ENCODE measurements around the gene LAMA5. TPM values are rescaled to one million over a fixed set of nuclear protein-coding genes. Genes with fewer than 3 reads are reported as not detected.

LAMA5 gene
- total RNA-seq, 2 donors from 2014 or later: 170 to 272 TPM

- TF ChIP-seq CTCF (IDR thresholded peaks at IDR 0.05): no peak
- TF ChIP-seq POLR2AphosphoS5 (IDR thresholded peaks at IDR 0.05): no peak
- no peak for TF ChIP-seq POLR2A (IDR thresholded peaks at IDR 0.05)
- no peak overlapping the region for H3K4me3 ChIP-seq
- no peak for DNase-seq (ENCODE audit: low spot score)
- H3K27ac ChIP-seq: no peak overlapping the region
- H3K4me1 ChIP-seq (replicated peaks): no peaks in the 10 kb centered on the region
- H3K36me3 ChIP-seq: peaks cover 0 to 15% of the 10 kb centered on the region in 2 donors
- intact Hi-C loops (cut with DNase I): no loop called here
- 89% methylated on average over 33 of the region's 33 CpGs for WGBS
- no peaks in the 10 kb centered on the region for H3K27me3 ChIP-seq (replicated peaks; ENCODE audit: insufficient read depth)
- H3K9me3 ChIP-seq: no peaks in the 10 kb centered on the region
These were observed 39.2 kb downstream of the LAMA5 start for GRCh38 chr20:62327726-62328495.

- TF ChIP-seq POLR2AphosphoS5 (IDR thresholded peaks at IDR 0.05): no peak
- no peak for TF ChIP-seq POLR2A (IDR thresholded peaks at IDR 0.05)
- no peak for TF ChIP-seq CTCF (IDR thresholded peaks at IDR 0.05)
- DNase-seq (ENCODE audit: low spot score): no peak
- WGBS: 85% methylated on average over 29 of the region's 30 CpGs
- intact Hi-C loops (cut with DNase I): no loop called here
- Histone ChIP-seq H3K9me3 (no peaks in the 10 kb centered on the region), H3K27me3 (replicated peaks; ENCODE audit: insufficient read depth) (no peaks in the 10 kb centered on the region), H3K36me3 (peaks cover 0 to 13% of the 10 kb centered on the region in 2 donors), H3K4me3 (no peak overlapping the region), H3K4me1 (replicated peaks) (no peaks in the 10 kb centered on the region), H3K27ac (no peak overlapping the region)
These were observed 40.0 kb downstream of the LAMA5 start for GRCh38 chr20:62326959-62327725.

- Histone ChIP-seq H3K9me3 (no peaks in the 10 kb centered on the region), H3K27ac (no peak overlapping the region), H3K36me3 (peaks cover 0 to 13% of the 10 kb centered on the region in 2 donors), H3K27me3 (replicated peaks; ENCODE audit: insufficient read depth) (no peaks in the 10 kb centered on the region), H3K4me1 (replicated peaks) (no peaks in the 10 kb centered on the region), H3K4me3 (no peak overlapping the region)
- intact Hi-C loops (cut with DNase I): no loop called here
- DNase-seq (ENCODE audit: low spot score): no peak
- WGBS: 93% methylated on average over 14 of the region's 14 CpGs
- TF ChIP-seq POLR2A (IDR thresholded peaks at IDR 0.05) (no peak), CTCF (IDR thresholded peaks at IDR 0.05) (no peak), POLR2AphosphoS5 (IDR thresholded peaks at IDR 0.05) (no peak)
These were observed 40.6 kb downstream of the LAMA5 start for GRCh38 chr20:62326559-62326958.

GRCh38 chr20:62325172-62325905, 41.8 kb downstream of the LAMA5 start:
- no peak overlapping the region for H3K27ac ChIP-seq
- peaks cover 0 to 8% of the 10 kb centered on the region in 2 donors for H3K36me3 ChIP-seq
- H3K4me1 ChIP-seq (replicated peaks): no peaks in the 10 kb centered on the region
- TF ChIP-seq POLR2AphosphoS5 (IDR thresholded peaks at IDR 0.05) (no peak), POLR2A (IDR thresholded peaks at IDR 0.05) (no peak), CTCF (IDR thresholded peaks at IDR 0.05) (no peak)
- H3K9me3 ChIP-seq: no peaks in the 10 kb centered on the region
- no peak for DNase-seq (ENCODE audit: low spot score)
- 92% methylated on average over 13 of the region's 14 CpGs for WGBS
- no peak overlapping the region for H3K4me3 ChIP-seq
- H3K27me3 ChIP-seq (replicated peaks; ENCODE audit: insufficient read depth): no peaks in the 10 kb centered on the region
- intact Hi-C loops (cut with DNase I): no loop called here

Data from prostate gland (tissue), 2 donors.